Mucosa of stomach (tissue), 1 donor: ENCODE results near the gene GRID1.

Source experiments
- H3K27me3 ChIP-seq: one replicate; pipeline ENCODE4 v1.7.0; 2013; ENCODE audit warnings: mild to moderate bottlenecking, low read length; ENCODE audit not compliant: control insufficient read depth, insufficient read depth
- H3K36me3 ChIP-seq: one replicate; pipeline ENCODE4 v1.7.0; 2013; ENCODE audit warnings: low read length; ENCODE audit not compliant: control insufficient read depth, insufficient read depth
- H3K4me1 ChIP-seq: one replicate; pipeline ENCODE4 v1.7.0; 2013; ENCODE audit warnings: mild to moderate bottlenecking, low read length; ENCODE audit not compliant: control insufficient read depth, insufficient read depth
- H3K4me3 ChIP-seq: one replicate; pipeline ENCODE4 v1.7.0; 2013; ENCODE audit warnings: low read length
- H3K9ac ChIP-seq: one replicate; pipeline ENCODE4 v1.7.0; 2013; ENCODE audit warnings: mild to moderate bottlenecking, low read length, moderate library complexity
- H3K9me3 ChIP-seq: one replicate; pipeline ENCODE4 v1.7.0; 2013; ENCODE audit warnings: mild to moderate bottlenecking, low read length, moderate library complexity; ENCODE audit not compliant: control insufficient read depth
- donor health status: Pancreatic carcinoma.

The GRID1 gene

GRCh38 chr10:86200269-86200668, 166.3 kb downstream of the GRID1 start:
- H3K4me1 ChIP-seq, result no peaks in the 10 kb centered on the region
- H3K4me3 ChIP-seq, result no peak overlapping the region
- H3K9me3 ChIP-seq, result no peaks in the 10 kb centered on the region
- H3K9ac ChIP-seq, result no peak overlapping the region
- no peaks in the 10 kb centered on the region for H3K27me3 ChIP-seq
- H3K36me3 ChIP-seq, result no peaks in the 10 kb centered on the region

GRCh38 chr10:86199041-86199440, 167.6 kb downstream of the GRID1 start:
- no peaks in the 10 kb centered on the region for H3K9me3 ChIP-seq
- H3K9ac ChIP-seq, result no peak overlapping the region
- no peaks in the 10 kb centered on the region for H3K4me1 ChIP-seq
- no peaks in the 10 kb centered on the region for H3K36me3 ChIP-seq
- H3K27me3 ChIP-seq, result no peaks in the 10 kb centered on the region
- no peak overlapping the region for H3K4me3 ChIP-seq

- Histone ChIP-seq H3K9ac (no peak overlapping the region), H3K4me3 (no peak overlapping the region), H3K9me3 (no peaks in the 10 kb centered on the region), H3K27me3 (no peaks in the 10 kb centered on the region), H3K36me3 (no peaks in the 10 kb centered on the region), H3K4me1 (no peaks in the 10 kb centered on the region)
Measured at GRCh38 chr10:86198271-86198670, 168.3 kb downstream of the GRID1 start.

- Histone ChIP-seq H3K4me3 (no peak overlapping the region), H3K36me3 (no peaks in the 10 kb centered on the region), H3K9me3 (no peaks in the 10 kb centered on the region), H3K9ac (no peak overlapping the region), H3K27me3 (no peaks in the 10 kb centered on the region), H3K4me1 (no peaks in the 10 kb centered on the region)
Measured at GRCh38 chr10:86197166-86197790, 169.3 kb downstream of the GRID1 start.

GRCh38 chr10:86195521-86196157, 171.0 kb downstream of the GRID1 start:
- Histone ChIP-seq H3K36me3 (no peaks in the 10 kb centered on the region), H3K9ac (no peak overlapping the region), H3K27me3 (no peaks in the 10 kb centered on the region), H3K4me1 (no peaks in the 10 kb centered on the region), H3K9me3 (no peaks in the 10 kb centered on the region), H3K4me3 (no peak overlapping the region)

- Histone ChIP-seq H3K27me3 (no peaks in the 10 kb centered on the region), H3K9ac (no peak overlapping the region), H3K9me3 (no peaks in the 10 kb centered on the region), H3K4me3 (no peak overlapping the region), H3K36me3 (no peaks in the 10 kb centered on the region), H3K4me1 (no peaks in the 10 kb centered on the region)
Measured at GRCh38 chr10:86194684-86195083, 171.9 kb downstream of the GRID1 start.

- no peak overlapping the region for H3K4me3 ChIP-seq
- no peaks in the 10 kb centered on the region for H3K9me3 ChIP-seq
- no peaks in the 10 kb centered on the region for H3K4me1 ChIP-seq
- no peaks in the 10 kb centered on the region for H3K27me3 ChIP-seq
- H3K36me3 ChIP-seq, result no peaks in the 10 kb centered on the region
- H3K9ac ChIP-seq, result no peak overlapping the region
Measured at GRCh38 chr10:86193841-86194240, 172.8 kb downstream of the GRID1 start.

- Histone ChIP-seq H3K4me3 (no peak overlapping the region), H3K27me3 (no peaks in the 10 kb centered on the region), H3K9ac (no peak overlapping the region), H3K9me3 (no peaks in the 10 kb centered on the region), H3K36me3 (no peaks in the 10 kb centered on the region), H3K4me1 (no peaks in the 10 kb centered on the region)
Measured at GRCh38 chr10:86192691-86193090, 173.9 kb downstream of the GRID1 start.

GRCh38 chr10:86192147-86192546, 174.4 kb downstream of the GRID1 start:
- no peaks in the 10 kb centered on the region for H3K9me3 ChIP-seq
- no peak overlapping the region for H3K9ac ChIP-seq
- H3K27me3 ChIP-seq, result no peaks in the 10 kb centered on the region
- no peaks in the 10 kb centered on the region for H3K36me3 ChIP-seq
- H3K4me3 ChIP-seq, result no peak overlapping the region
- no peaks in the 10 kb centered on the region for H3K4me1 ChIP-seq

- Histone ChIP-seq H3K4me3 (no peak overlapping the region), H3K9ac (no peak overlapping the region), H3K27me3 (no peaks in the 10 kb centered on the region), H3K9me3 (no peaks in the 10 kb centered on the region), H3K4me1 (no peaks in the 10 kb centered on the region), H3K36me3 (no peaks in the 10 kb centered on the region)
Measured at GRCh38 chr10:86191686-86192085, 174.9 kb downstream of the GRID1 start.

GRCh38 chr10:86191166-86191565, 175.4 kb downstream of the GRID1 start:
- Histone ChIP-seq H3K36me3 (no peaks in the 10 kb centered on the region), H3K27me3 (no peaks in the 10 kb centered on the region)

GRCh38 chr10:86190291-86190690, 176.3 kb downstream of the GRID1 start:
- Histone ChIP-seq H3K9me3 (no peaks in the 10 kb centered on the region), H3K4me1 (no peaks in the 10 kb centered on the region), H3K4me3 (no peak overlapping the region), H3K9ac (no peak overlapping the region), H3K36me3 (no peaks in the 10 kb centered on the region), H3K27me3 (no peaks in the 10 kb centered on the region)

More at GRCh38 chr10:86191166-86191565, 175.4 kb downstream of the GRID1 start:
- Histone ChIP-seq H3K9me3 (no peaks in the 10 kb centered on the region), H3K9ac (no peak overlapping the region), H3K4me1 (no peaks in the 10 kb centered on the region), H3K4me3 (no peak overlapping the region)
